Activated naive CD8-positive, alpha-beta T cell treated with anti-CD3 and anti-CD28 coated beads for 36 hours (primary cell): ENCODE data around the gene ADAP1. TPM values are rescaled to one million over a fixed set of nuclear protein-coding genes. Genes with fewer than 3 reads are reported as not detected.

ENCODE experiments used
- DNase-seq: peaks from one replicate; pipeline ENCODE4 v3.0.0; 2021
- H3K27ac Mint-ChIP-seq: one replicate; pipeline ENCODE4 v1.8.0; 2022; ENCODE audit warnings: mild to moderate bottlenecking, moderate library complexity, mixed read lengths
- H3K27me3 Mint-ChIP-seq: one replicate; pipeline ENCODE4 v1.8.0; 2022; ENCODE audit warnings: mild to moderate bottlenecking, mixed read lengths
- H3K36me3 Mint-ChIP-seq: one replicate; pipeline ENCODE4 v1.8.0; 2021; ENCODE audit warnings: mild to moderate bottlenecking, mixed read lengths
- H3K4me1 Mint-ChIP-seq: one replicate; pipeline ENCODE4 v1.8.0; 2021; ENCODE audit warnings: mixed read lengths
- H3K4me3 Mint-ChIP-seq: one replicate; pipeline ENCODE4 v1.8.0; 2022; ENCODE audit warnings: mild to moderate bottlenecking, moderate library complexity, mixed read lengths
- H3K9me3 Mint-ChIP-seq: one replicate; pipeline ENCODE4 v1.8.0; 2022; ENCODE audit warnings: mixed read lengths
- total RNA-seq, 2 experiments: library from RNA; stranded (reverse); gene quantifications; one replicate each; pipeline ENCODE4 v1.2.3, GENCODE V29; 2021

ADAP1 gene
- total RNA-seq, 2 experiments from 2014 or later, result 49.9 to 56.7 TPM

DNA sequence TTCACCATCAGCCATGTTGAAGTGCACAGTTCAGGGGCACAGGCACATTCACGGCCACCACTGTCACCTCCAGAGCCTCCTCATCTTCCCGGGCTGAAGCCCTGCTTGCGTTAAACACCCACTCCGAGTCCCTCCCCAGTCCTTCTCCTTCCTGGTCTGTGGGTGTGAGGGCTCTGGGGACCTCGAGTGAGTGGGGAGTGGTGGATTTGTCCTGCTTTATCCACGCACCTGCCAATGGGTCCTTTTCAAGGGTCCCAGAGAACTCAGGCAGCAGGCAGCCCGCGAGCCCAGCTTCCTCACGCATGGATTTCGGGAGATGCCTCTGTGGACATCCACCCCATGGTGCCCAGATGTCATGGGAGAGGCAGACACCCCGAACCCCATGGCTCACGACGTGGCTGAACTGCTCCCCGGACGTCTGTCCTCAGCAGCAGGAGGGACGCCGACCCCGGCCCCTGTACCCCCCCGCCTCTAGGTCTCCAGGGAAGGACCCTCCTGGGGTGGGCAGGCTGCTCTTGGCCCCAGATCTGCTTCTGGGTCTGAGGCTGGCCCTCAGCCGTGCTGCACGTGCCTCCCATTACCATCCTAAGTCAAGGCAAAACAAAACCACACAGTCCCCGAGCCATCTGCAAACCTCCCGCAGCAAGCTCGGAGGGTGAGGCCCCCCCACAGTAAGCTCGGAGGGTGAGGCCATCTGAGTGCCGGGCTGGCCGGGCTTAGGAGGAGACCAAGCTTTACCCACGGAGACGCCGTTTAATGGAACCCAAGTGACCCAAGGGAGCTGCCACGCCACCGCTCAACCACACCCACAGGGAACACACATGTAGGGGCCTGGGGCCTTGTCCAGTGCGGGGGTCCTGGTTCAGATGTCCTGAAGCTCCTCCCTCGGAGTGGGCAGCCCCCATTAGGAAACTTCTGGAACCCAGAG, 37.5 kb upstream of the ADAP1 start:
- Mint-ChIP-seq H3K9me3 (no peaks in the 10 kb centered on the region), H3K4me1 (peaks cover 1% of the 10 kb centered on the region), H3K27ac (no peak overlapping the region), H3K4me3 (no peak overlapping the region), H3K27me3 (no peaks in the 10 kb centered on the region), H3K36me3 (no peaks in the 10 kb centered on the region)
- no peak for DNase-seq

DNA sequence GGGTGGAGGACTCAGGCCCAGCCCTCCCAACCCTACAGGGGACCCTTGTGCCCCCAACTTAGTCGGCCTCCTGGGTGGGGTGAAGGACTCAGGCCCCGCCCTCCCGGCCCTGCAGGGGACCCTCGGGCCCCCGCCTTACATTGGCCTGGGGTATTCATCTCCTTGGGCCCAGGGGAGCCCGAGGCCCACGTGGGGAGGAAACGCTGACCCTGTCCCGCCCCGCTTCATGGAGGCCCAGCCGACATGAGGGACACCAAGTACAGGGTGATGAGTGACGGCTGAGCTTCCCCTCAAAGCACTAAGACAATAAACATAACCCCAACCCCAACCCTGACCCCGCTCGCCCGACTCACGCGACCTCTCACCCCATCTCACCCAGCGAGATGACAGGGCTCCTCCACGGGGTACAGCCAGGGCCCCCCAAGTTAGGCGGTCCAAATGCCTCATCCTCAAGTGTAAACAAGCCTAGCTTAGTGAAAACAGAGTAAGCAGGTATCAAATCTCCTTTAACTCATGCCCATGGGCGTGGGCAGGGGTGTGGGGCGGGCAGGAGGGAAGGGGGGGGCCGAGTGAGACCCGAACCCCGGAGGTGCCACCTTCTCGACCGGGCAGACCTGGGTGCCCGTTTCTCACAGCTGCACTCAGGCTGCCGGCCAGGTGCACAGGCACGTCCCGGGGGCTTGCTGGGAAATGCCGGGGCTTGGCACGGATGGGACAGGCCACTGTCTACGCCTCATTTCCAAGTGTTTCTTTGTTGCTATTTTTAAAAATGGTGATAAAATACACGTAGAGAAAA, 36.7 kb upstream of the ADAP1 start:
- Mint-ChIP-seq H3K4me3 (no peak overlapping the region), H3K36me3 (no peaks in the 10 kb centered on the region), H3K27me3 (peaks cover 5% of the 10 kb centered on the region), H3K27ac (no peak overlapping the region), H3K4me1 (peaks cover 1% of the 10 kb centered on the region), H3K9me3 (no peaks in the 10 kb centered on the region)
- DNase-seq, result no peak

- Mint-ChIP-seq H3K9me3 (no peaks in the 10 kb centered on the region), H3K4me3 (no peak overlapping the region), H3K27ac (no peak overlapping the region), H3K36me3 (no peaks in the 10 kb centered on the region), H3K27me3 (peaks cover 8% of the 10 kb centered on the region), H3K4me1 (peaks cover 1% of the 10 kb centered on the region)
- no peak for DNase-seq
These were observed 36.0 kb upstream of the ADAP1 start for GRCh38 chr7:990352-990932.

DNA sequence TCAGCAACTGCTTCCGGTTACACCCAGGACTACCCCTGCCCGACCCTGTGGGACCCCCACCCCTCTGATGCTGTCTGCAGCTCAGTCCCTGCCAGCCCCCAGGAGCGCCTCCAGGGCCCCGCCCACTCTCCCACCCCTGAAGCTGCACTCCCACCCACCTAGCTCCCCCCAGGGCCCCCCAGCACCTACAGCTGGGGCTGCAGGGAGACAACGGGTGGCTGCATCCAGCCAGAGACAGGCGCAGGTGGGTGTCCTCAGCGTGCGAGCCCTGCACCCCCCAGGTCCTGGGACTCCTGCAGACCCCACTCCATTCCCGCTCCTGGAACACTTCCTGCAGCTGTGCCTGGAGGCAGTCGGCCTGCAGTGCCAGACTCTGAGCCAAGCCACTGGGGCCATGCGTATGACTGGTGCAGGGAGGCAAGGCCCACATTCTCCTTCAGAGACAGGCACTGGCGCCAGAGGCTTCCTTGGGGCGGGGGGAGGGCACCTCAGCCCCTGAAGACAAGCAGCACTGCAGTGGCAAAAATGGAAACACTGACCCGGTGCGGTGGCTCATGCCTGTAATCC, 34.6 kb upstream of the ADAP1 start:
- Mint-ChIP-seq H3K9me3 (no peaks in the 10 kb centered on the region), H3K36me3 (no peaks in the 10 kb centered on the region), H3K27ac (no peak overlapping the region), H3K27me3 (peaks cover 9% of the 10 kb centered on the region), H3K4me3 (no peak overlapping the region), H3K4me1 (peaks cover 1% of the 10 kb centered on the region)
- no peak for DNase-seq

- Mint-ChIP-seq H3K4me1 (peaks cover 1% of the 10 kb centered on the region), H3K27me3 (peaks cover 9% of the 10 kb centered on the region)
- DNase-seq, result no peak
These were observed 34.0 kb upstream of the ADAP1 start for GRCh38 chr7:988426-988911.

DNA sequence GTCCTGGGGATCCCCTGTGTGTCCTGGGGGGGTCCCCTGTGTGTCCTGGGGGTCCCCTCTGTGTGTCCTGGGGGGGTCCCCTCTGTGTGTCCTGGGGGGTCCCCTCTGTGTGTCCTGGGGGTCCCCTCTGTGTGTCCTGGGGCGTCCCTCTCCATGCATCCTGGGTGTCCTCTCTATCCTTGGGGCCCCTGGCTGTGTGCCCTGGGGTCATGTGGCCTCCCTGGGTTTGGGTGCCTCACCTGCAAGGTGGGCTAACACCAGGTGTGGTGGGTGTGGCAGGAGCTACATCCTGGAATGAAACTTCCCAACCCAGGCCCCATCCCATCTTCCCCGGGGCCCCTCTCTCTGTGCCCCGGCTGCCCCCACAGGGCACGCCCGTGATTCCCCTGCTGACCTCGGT, 33.4 kb upstream of the ADAP1 start:
- Mint-ChIP-seq H3K4me1 (no peaks in the 10 kb centered on the region), H3K27me3 (peaks cover 9% of the 10 kb centered on the region), H3K9me3 (no peaks in the 10 kb centered on the region), H3K27ac (no peak overlapping the region), H3K4me3 (no peak overlapping the region), H3K36me3 (no peaks in the 10 kb centered on the region)
- no peak for DNase-seq

More at GRCh38 chr7:988426-988911, 34.0 kb upstream of the ADAP1 start:
- Mint-ChIP-seq H3K9me3 (no peaks in the 10 kb centered on the region), H3K27ac (no peak overlapping the region), H3K4me3 (no peak overlapping the region), H3K36me3 (no peaks in the 10 kb centered on the region)

GRCh38 chr7:986766-987751, 32.6 kb upstream of the ADAP1 start:
- Mint-ChIP-seq H3K4me1 (no peaks in the 10 kb centered on the region), H3K27me3 (peaks cover 9% of the 10 kb centered on the region), H3K9me3 (no peaks in the 10 kb centered on the region), H3K4me3 (no peak overlapping the region), H3K27ac (no peak overlapping the region), H3K36me3 (no peaks in the 10 kb centered on the region)
- DNase-seq, result no peak

DNA sequence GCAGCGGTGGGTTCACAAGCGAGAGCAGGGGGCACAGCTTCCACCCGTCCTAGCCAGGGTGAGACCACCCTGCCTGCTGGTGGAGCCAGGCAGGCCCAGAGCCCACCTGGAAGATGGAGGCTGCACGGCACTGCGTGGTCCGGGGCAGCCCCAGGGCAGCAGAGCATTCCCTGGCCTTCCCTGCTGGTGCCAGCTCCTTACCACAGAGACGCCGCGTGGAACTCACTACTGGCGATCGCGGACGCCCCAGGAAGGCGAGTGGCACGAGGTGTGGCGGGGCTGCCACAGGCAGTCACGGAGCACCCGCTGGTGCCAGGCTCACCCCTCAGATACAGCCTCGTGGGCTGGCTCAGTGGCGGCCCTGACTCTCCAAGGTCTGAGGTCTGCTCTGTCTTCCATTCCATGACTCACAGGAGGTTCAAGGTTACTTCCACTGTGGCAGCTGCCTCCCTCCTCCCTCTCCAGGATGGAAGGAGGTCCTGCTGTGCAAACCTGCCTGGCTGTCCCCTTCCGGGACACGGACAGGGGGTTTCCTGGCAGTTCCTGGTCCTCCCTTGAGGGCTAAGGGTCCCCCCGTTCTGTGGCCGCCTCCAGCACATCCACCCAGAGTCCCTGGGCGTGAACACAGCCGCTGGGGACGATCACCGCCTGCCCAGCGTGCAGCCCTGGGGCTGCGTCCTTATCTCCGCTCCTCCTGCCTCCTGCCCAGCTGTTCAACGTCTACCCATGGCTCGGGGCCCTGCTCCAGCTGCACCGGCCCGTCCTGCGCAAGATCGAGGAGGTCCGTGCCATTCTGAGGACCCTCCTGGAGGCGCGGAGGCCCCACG, 31.6 kb upstream of the ADAP1 start:
- peaks cover 9% of the 10 kb centered on the region for H3K27me3 Mint-ChIP-seq
- no peak overlapping the region for H3K4me3 Mint-ChIP-seq
- H3K36me3 Mint-ChIP-seq, result no peaks in the 10 kb centered on the region
- no peak for DNase-seq
- H3K27ac Mint-ChIP-seq, result no peak overlapping the region
- H3K4me1 Mint-ChIP-seq, result no peaks in the 10 kb centered on the region
- no peaks in the 10 kb centered on the region for H3K9me3 Mint-ChIP-seq

DNA sequence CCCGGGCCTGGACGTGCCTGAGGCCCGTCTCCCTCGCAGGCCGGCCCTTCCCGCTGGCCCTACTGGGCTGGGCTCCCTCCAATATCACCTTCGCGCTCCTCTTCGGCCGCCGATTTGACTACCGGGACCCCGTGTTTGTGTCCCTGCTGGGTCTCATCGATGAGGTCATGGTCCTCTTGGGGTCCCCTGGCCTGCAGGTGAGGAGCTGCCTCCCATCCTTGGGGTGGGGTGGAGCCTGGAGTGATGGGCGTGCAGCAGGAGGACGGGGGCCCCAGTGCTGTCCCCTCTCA, 30.6 kb upstream of the ADAP1 start:
- H3K9me3 Mint-ChIP-seq, result no peaks in the 10 kb centered on the region
- peaks cover 9% of the 10 kb centered on the region for H3K27me3 Mint-ChIP-seq
- H3K4me1 Mint-ChIP-seq, result no peaks in the 10 kb centered on the region
- no peak overlapping the region for H3K27ac Mint-ChIP-seq
- H3K36me3 Mint-ChIP-seq, result no peaks in the 10 kb centered on the region
- H3K4me3 Mint-ChIP-seq, result no peak overlapping the region
- no peak for DNase-seq

GRCh38 chr7:984361-985126, 30.1 kb upstream of the ADAP1 start:
- H3K27me3 Mint-ChIP-seq, result peaks cover 9% of the 10 kb centered on the region
- no peaks in the 10 kb centered on the region for H3K4me1 Mint-ChIP-seq
- H3K36me3 Mint-ChIP-seq, result no peaks in the 10 kb centered on the region
- H3K4me3 Mint-ChIP-seq, result no peak overlapping the region
- H3K27ac Mint-ChIP-seq, result no peak overlapping the region
- no peak for DNase-seq
- no peaks in the 10 kb centered on the region for H3K9me3 Mint-ChIP-seq

DNA sequence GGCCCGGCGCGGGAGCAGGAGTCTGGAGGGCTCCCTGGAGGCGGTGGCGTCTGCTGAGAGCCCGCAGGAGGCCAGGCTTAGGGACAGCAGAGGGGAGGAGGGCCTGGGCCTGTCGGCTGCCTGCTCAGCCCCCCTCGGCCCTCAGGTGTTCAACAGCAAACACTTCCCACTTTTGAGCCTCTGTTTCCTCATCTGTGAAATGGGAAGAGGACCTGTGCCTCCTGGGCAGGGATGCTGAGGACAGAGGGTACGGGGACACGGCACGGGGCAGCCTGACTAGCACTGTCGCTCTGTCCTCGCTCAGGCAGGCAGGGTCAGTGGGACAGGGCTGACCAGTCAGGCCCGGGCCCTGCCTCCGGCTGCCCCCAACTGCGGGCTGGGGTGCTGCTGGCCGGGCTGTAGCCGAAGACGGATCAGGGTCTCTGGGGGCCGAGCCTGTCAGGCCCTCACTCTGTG, 29.2 kb upstream of the ADAP1 start:
- Mint-ChIP-seq H3K36me3 (no peaks in the 10 kb centered on the region), H3K27ac (no peak overlapping the region), H3K9me3 (no peaks in the 10 kb centered on the region), H3K4me1 (no peaks in the 10 kb centered on the region), H3K4me3 (no peak overlapping the region), H3K27me3 (peaks cover 9% of the 10 kb centered on the region)
- no peak for DNase-seq

- Mint-ChIP-seq H3K4me1 (no peaks in the 10 kb centered on the region), H3K36me3 (no peaks in the 10 kb centered on the region), H3K27me3 (peaks cover 9% of the 10 kb centered on the region), H3K4me3 (no peak within 1 kb of the TSS), H3K27ac (no peak within 1 kb of the TSS), H3K9me3 (no peaks in the 10 kb centered on the region)
- DNase-seq, result no peak
These were observed 28.6 kb upstream of the ADAP1 start, which contains the start of gene CYP2W1 for GRCh38 chr7:983004-983615. Gene CYP2W1, plus strand, starts transcription at chr7:983181. Its CDS starts 31 bp downstream, at chr7:983212.
